Brain microvascular endothelial cell (primary cell): ENCODE data around the gene MROH2A.

ENCODE experiments used
- DNase-seq: peaks from one replicate; pipeline ENCODE4 v3.0.0-alpha.2; 2020
- H3K27ac ChIP-seq: fragments of 250-450 bp; sonication (Bioruptor Pico); 2 replicates; pipeline ENCODE4 v1.5.1; 2020; ENCODE audit warnings: mild to moderate bottlenecking, moderate library complexity
- H3K27me3 ChIP-seq: fragments of 250-450 bp; sonication (Bioruptor Pico); replicated peaks from 2 replicates; pipeline ENCODE4 v1.5.1; 2020; ENCODE audit warnings: mild to moderate bottlenecking
- H3K36me3 ChIP-seq: fragments of 250-450 bp; sonication (Bioruptor Pico); replicated peaks from 2 replicates; pipeline ENCODE4 v1.5.1; 2020; ENCODE audit warnings: mild to moderate bottlenecking
- H3K4me3 ChIP-seq: 2 replicates; pipeline ENCODE4 v1.5.1; 2011; ENCODE audit warnings: low read depth, mild to moderate bottlenecking, control low read depth, low read length, moderate library complexity
- CTCF ChIP-seq: IDR thresholded peaks from 2 replicates; pipeline ENCODE4 v1.5.1; 2011; ENCODE audit warnings: low read depth, mild to moderate bottlenecking, moderate library complexity, low read length, control low read depth, inconsistent platforms; ENCODE audit errors: missing control alignments
- in situ Hi-C: cut with HindIII; loops from 2 replicates; pipeline ENCODE4 v1.10.0; 2017; ENCODE audit warnings: low sequenced_read_pairs, low pct_ligation_motif_present

MROH2A gene

DNA sequence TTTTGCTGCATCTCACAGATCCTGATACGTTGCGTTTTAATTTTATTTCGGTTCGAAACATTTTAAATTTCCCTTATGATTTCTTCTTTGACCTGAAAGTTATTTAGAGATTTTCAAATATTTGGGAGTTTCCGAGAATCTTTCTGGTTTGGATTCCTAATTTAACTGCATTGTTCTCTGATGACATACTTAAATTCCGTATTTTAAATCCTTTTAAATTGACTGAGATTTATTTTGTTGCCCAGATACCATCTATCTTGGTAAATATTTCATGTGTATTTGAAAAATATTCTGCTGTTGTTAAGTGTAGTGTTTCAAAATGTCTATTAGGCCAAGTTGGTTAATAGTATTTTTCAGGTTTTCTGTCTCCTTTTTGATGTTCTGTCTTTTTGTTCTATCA, 37.7 kb downstream of the MROH2A start:
- no peak for TF ChIP-seq CTCF
- Histone ChIP-seq H3K27me3 (no peaks in the 10 kb centered on the region), H3K4me3 (no peak overlapping the region), H3K36me3 (no peaks in the 10 kb centered on the region), H3K27ac (no peak overlapping the region)
- in situ Hi-C loops: no loop called here
- no peak for DNase-seq

GRCh38 chr2:233816334-233816733, 38.2 kb downstream of the MROH2A start:
- no peak overlapping the region for H3K4me3 ChIP-seq
- DNase-seq: no peak
- H3K36me3 ChIP-seq: no peaks in the 10 kb centered on the region
- TF ChIP-seq CTCF: no peak
- no peaks in the 10 kb centered on the region for H3K27me3 ChIP-seq
- H3K27ac ChIP-seq: no peak overlapping the region
- in situ Hi-C loops: no loop called here

DNA sequence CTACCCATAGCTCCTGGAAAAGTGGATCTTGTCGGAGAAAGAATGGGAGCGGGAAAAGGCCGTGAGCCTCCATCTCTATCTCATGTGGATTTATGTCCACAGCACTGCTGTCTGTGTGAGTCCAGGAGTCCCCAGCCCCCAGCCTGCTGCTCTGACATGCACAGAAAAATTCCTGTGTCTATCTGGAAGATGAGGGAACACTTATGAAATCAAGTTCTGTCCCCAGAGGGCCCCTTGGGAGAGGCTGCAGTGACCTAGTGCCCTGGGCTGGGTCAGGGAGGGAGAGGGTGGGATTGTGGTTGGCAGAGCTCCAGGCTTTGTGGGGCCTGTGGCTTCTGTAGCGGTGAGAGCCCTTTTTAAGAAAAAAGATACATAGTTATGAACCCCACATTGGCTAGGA, 38.6 kb downstream of the MROH2A start:
- Histone ChIP-seq H3K4me3 (no peak overlapping the region), H3K27me3 (no peaks in the 10 kb centered on the region), H3K27ac (no peak overlapping the region), H3K36me3 (no peaks in the 10 kb centered on the region)
- TF ChIP-seq CTCF: no peak
- no peak for DNase-seq
- in situ Hi-C loops: no loop called here

DNA sequence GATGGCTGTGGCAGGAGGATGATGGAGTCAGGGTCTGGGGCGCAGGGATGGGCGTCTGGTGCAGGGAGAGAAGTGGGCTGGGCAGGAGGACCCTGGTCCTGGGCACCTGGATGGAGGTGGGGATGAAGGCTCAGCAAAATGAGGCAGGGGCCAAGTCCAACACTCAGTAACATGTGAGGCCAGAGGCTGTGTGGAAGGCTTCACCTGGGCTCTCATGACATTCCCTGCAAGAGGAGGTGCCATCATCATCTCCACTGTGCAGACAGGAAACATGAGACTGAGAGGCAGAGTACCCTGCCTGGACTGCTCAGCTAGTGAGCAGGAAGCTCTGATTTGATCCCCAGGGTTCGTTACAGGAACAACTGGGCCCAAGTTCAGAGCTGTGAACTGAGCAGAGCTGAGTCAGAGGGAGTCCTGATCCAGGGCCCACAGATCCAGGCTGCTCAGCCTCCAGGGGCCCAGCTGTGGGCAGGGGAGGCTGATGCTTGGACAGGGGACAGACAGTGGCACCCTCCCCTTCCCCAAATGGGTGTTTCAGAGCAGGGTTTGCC, 39.3 kb downstream of the MROH2A start:
- no peaks in the 10 kb centered on the region for H3K36me3 ChIP-seq
- H3K4me3 ChIP-seq: no peak overlapping the region
- in situ Hi-C loops: no loop called here
- no peaks in the 10 kb centered on the region for H3K27me3 ChIP-seq
- H3K27ac ChIP-seq: no peak overlapping the region
- no peak for TF ChIP-seq CTCF
- DNase-seq: no peak

DNA sequence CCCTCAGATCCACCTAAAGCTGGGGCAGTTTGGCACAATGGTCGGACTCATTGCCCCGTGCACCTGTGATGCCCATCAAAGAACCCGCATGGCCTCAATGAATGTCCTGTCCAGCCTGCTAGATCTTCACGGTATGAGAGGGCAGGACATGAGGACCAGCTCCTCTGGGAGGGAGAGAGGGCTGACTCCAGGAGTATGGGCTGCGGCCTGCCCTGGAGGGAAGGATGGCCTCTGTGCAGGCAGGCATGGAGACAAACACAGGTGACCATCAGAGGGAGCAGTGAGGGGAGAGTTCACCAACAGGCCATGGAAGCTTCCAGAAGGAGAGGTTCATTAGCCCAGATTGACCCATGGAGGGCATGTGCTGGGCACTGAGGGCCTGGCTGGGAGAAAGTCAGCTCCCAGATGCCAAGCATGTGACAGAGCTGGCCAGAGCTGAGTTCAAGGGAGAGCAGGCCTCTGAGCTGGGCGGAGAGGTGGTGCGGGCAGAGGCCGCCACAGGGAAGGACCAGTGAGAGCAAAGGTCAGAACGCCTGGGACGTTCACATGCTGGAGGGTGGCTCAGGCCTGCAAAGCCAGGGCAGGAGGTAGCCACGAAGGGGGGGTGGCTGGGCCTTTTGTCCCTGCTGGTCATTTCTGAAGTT, 40.0 kb downstream of the MROH2A start:
- in situ Hi-C loops: no loop called here
- Histone ChIP-seq H3K36me3 (no peaks in the 10 kb centered on the region), H3K4me3 (no peak overlapping the region), H3K27me3 (no peaks in the 10 kb centered on the region), H3K27ac (no peak overlapping the region)
- DNase-seq: no peak
- TF ChIP-seq CTCF: no peak
